Calu3 (cell line): Measurements from ENCODE around the gene NCBP1. TPM values are rescaled to one million over a fixed set of nuclear protein-coding genes. Genes with fewer than 3 reads are reported as not detected.

Experiments used
- BruUV-seq: library from RNA; stranded (reverse); fragments of 400-500 nt; replicated peaks from 2 replicates; lab custom pipeline; 2021; lab: Mats Ljungman, UMichigan
- CTCF ChIA-PET: fragments of 300-600 bp; sonication (Branson Sonifier 250); formaldehyde crosslinking; loops from one replicate; lab custom pipeline; 2022; ENCODE audit warnings: antibody characterized with exemption; lab: Charles Lee
- DNase-seq: peaks from one replicate; pipeline ENCODE4 v3.0.0; 2022
- H3K27ac Mint-ChIP-seq: one replicate; pipeline ENCODE4 v1.8.0; 2022; ENCODE audit warnings: mixed read lengths; ENCODE audit not compliant: unreplicated experiment
- H3K27me3 Mint-ChIP-seq: one replicate; pipeline ENCODE4 v1.8.0; 2022; ENCODE audit warnings: mixed read lengths; ENCODE audit not compliant: unreplicated experiment
- H3K36me3 Mint-ChIP-seq: one replicate; pipeline ENCODE4 v1.8.0; 2022; ENCODE audit warnings: mild to moderate bottlenecking, moderate library complexity, mixed read lengths; ENCODE audit not compliant: insufficient read depth, unreplicated experiment
- H3K4me1 Mint-ChIP-seq: one replicate; pipeline ENCODE4 v1.8.0; 2022; ENCODE audit warnings: mild to moderate bottlenecking, low read depth, mixed read lengths; ENCODE audit not compliant: unreplicated experiment
- H3K4me3 Mint-ChIP-seq: one replicate; pipeline ENCODE4 v1.8.0; 2022; ENCODE audit warnings: mild to moderate bottlenecking, low read depth, moderate library complexity, mixed read lengths; ENCODE audit not compliant: unreplicated experiment
- H3K9me3 Mint-ChIP-seq: one replicate; pipeline ENCODE4 v1.8.0; 2022; ENCODE audit warnings: low read depth, mixed read lengths; ENCODE audit not compliant: unreplicated experiment
- CTCF ChIP-seq: fragments of 200-600 bp; IDR thresholded peaks from one replicate; pipeline ENCODE4 v1.8.0; 2022; ENCODE audit warnings: antibody characterized with exemption; ENCODE audit not compliant: unreplicated experiment
- intact Hi-C: fragments of 100-400 bp; cut with micrococcal nuclease; formaldehyde crosslinking; loops from one replicate; pipeline ENCODE4 v1.10.0; 2022; ENCODE audit not compliant: unreplicated experiment
- total RNA-seq: library from RNA; stranded (reverse); gene quantifications from 2 replicates; pipeline ENCODE4 v1.2.3, GENCODE V29; 2022

The NCBP1 gene
- total RNA-seq, 1 experiment from 2014 or later: 32.2 TPM

DNA sequence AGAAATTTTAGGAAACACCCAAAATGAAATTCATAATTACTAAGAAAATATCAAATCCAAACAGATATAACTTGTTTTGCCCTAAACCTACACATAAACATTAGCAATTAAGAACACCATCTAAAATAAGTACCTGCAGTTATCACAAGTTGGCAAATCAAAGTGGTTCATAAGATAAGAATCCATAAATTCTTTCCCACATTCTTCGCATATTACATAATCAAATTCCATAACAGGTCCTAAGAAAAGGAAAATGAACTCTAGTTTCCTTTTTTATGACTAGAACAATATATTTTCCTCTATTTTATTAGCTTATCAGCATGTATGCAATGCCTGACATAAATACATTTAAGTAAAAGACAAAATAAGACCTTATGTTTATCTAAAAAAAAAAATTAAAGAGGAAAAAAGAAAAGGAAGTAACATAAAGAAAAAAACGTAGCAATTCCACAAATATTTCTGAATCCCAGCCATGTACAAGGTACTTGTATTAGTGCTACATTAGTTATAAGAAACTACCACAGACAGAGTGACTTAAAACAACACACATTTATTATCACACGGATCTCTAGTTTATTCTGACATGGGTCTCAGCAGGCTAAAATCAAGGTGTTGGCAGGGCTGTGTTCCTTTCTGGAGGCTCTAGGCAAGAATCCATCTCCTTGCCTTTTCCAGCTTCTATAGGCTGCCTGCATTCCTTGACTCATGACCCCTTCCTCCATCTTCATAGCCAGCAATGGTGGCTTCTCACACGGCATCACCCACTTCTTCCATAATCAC is 56.0 kb downstream of the NCBP1 start:
- Mint-ChIP-seq H3K4me1 (peaks cover 10% of the 10 kb centered on the region), H3K27me3 (no peaks in the 10 kb centered on the region), H3K4me3 (no peak overlapping the region), H3K27ac (no peak overlapping the region), H3K36me3 (peaks cover 3% of the 10 kb centered on the region), H3K9me3 (no peaks in the 10 kb centered on the region)
- no TSS peak for BruUV-seq
- intact Hi-C loops: no loop called here
- no peak for DNase-seq
- TF ChIP-seq CTCF: no peak
- CTCF ChIA-PET: no interaction called here

DNA sequence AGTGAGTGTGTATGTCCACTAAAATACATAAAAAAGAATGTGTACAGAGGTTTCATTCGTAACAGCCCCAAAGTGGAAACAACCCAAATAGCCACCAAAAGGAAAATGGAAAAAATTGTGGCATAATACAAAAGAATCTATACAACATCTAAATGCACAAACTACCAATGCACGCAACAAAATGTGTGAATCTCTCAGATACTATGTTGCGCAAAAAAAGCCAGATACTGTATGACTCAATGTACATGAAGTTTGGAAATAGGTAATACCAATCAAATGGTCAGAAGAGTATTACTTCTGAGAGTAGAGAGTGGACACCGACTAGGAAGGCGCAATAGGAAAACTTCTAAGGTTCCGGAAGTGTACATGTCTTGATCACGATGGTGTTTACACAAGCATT is 61.1 kb downstream of the NCBP1 start:
- Mint-ChIP-seq H3K4me1 (peaks cover 38% of the 10 kb centered on the region), H3K36me3 (peaks cover 16% of the 10 kb centered on the region), H3K27ac (no peak overlapping the region), H3K4me3 (no peak overlapping the region), H3K27me3 (no peaks in the 10 kb centered on the region), H3K9me3 (no peaks in the 10 kb centered on the region)
- CTCF ChIA-PET: no interaction called here
- no TSS peak for BruUV-seq
- intact Hi-C loops: loop anchor here (5.0 kb wide), 1 partner anchor 208 kb away; no protein-coding TSS in a partner anchor
- no peak for TF ChIP-seq CTCF
- DNase-seq: no peak

- no peak overlapping the region for H3K27ac Mint-ChIP-seq
- no TSS peak for BruUV-seq
- DNase-seq: no peak
- H3K4me3 Mint-ChIP-seq: peak overlapping the region; percentile 80
- no peaks in the 10 kb centered on the region for H3K9me3 Mint-ChIP-seq
- H3K27me3 Mint-ChIP-seq: no peaks in the 10 kb centered on the region
- intact Hi-C loops: loop anchor here (5.0 kb wide), 1 partner anchor 207 kb away; no protein-coding TSS in a partner anchor
- TF ChIP-seq CTCF: no peak
- CTCF ChIA-PET: interaction anchor here (0.9 kb wide), 1 partner anchor 205 kb away, joined by 3 read pairs; no protein-coding TSS in a partner anchor
- peaks cover 16% of the 10 kb centered on the region for H3K36me3 Mint-ChIP-seq
- H3K4me1 Mint-ChIP-seq: peaks cover 38% of the 10 kb centered on the region
These were observed 61.8 kb downstream of the NCBP1 start for GRCh38 chr9:97695390-97695789.

- CTCF ChIA-PET: interaction anchor here (0.9 kb wide), 2 partner anchors 18 to 205 kb away, joined by 3 read pairs; no protein-coding TSS in a partner anchor
- H3K27me3 Mint-ChIP-seq: no peaks in the 10 kb centered on the region
- peak overlapping the region; percentile 80 for H3K4me3 Mint-ChIP-seq
- H3K9me3 Mint-ChIP-seq: no peaks in the 10 kb centered on the region
- peaks cover 16% of the 10 kb centered on the region for H3K36me3 Mint-ChIP-seq
- H3K4me1 Mint-ChIP-seq: peaks cover 41% of the 10 kb centered on the region
- intact Hi-C loops: loop anchor here (5.0 kb wide), 1 partner anchor 206 kb away; no protein-coding TSS in a partner anchor
- TF ChIP-seq CTCF: no peak
- DNase-seq: no peak
- no peak overlapping the region for H3K27ac Mint-ChIP-seq
- no TSS peak for BruUV-seq
These were observed 62.6 kb downstream of the NCBP1 start for GRCh38 chr9:97695995-97696802.
